ENCODE measurements around the gene MYF6. TPM values are rescaled to one million over a fixed set of nuclear protein-coding genes. Genes with fewer than 3 reads are reported as not detected.

MYF6 gene
- total and polyA plus RNA-seq, 4 donors: not detected

GRCh38 chr12:80679346-80680131 is 27.9 kb upstream of the MYF6 start:
- no peaks in the 10 kb centered on the region for H3K4me1 ChIP-seq (ENCODE audit: control insufficient read depth in 5 of 5, insufficient read depth in 5 of 5, low read length in 5 of 5)
- WGBS, 2 donors: 87 to 93% methylated on average over 3 of the region's 3 CpGs
- H3K4me3 ChIP-seq: no peak overlapping the region
- no peaks in the 10 kb centered on the region for H3K36me3 ChIP-seq (ENCODE audit: control insufficient read depth in 4 of 4, insufficient read depth in 4 of 4, low read length in 4 of 4)
- TF ChIP-seq CTCF (IDR thresholded peaks at IDR 0.05; ENCODE audit: control extremely low read depth, extremely low read depth): no peak
- DNase-seq (no peak), ATAC-seq (ENCODE audit: insufficient read depth, low FRiP score) (no peak)
- H3K9ac ChIP-seq (ENCODE audit: insufficient read depth in 1 of 2, low read length in 2 of 2): no peak overlapping the region
- no peaks in the 10 kb centered on the region for H3K27me3 ChIP-seq (ENCODE audit: control insufficient read depth in 3 of 3, insufficient read depth in 3 of 3, low read length in 2 of 3)
- H3K9me3 ChIP-seq (ENCODE audit: control insufficient read depth in 4 of 4, insufficient read depth in 3 of 4, low read length in 3 of 4): no peaks in the 10 kb centered on the region
- no peak overlapping the region for H3K27ac ChIP-seq (ENCODE audit: low read depth in 1 of 2, low read length in 1 of 2)

- H3K4me3 ChIP-seq: no peak overlapping the region
- 88 to 91% methylated on average over 2 of the region's 2 CpGs for WGBS, 2 donors
Observed at GRCh38 chr12:80681287-80681686, 26.1 kb upstream of the MYF6 start.

GRCh38 chr12:80681786-80682185 is 25.6 kb upstream of the MYF6 start:
- Histone ChIP-seq H3K9me3 (ENCODE audit: control insufficient read depth in 4 of 4, insufficient read depth in 3 of 4, low read length in 3 of 4) (no peaks in the 10 kb centered on the region), H3K4me1 (ENCODE audit: control insufficient read depth in 5 of 5, insufficient read depth in 5 of 5, low read length in 5 of 5) (no peaks in the 10 kb centered on the region), H3K27ac (ENCODE audit: low read depth in 1 of 2, low read length in 1 of 2) (no peak overlapping the region), H3K9ac (ENCODE audit: insufficient read depth in 1 of 2, low read length in 2 of 2) (no peak overlapping the region), H3K4me3 (no peak overlapping the region), H3K27me3 (ENCODE audit: control insufficient read depth in 3 of 3, insufficient read depth in 3 of 3, low read length in 2 of 3) (no peaks in the 10 kb centered on the region), H3K36me3 (ENCODE audit: control insufficient read depth in 4 of 4, insufficient read depth in 4 of 4, low read length in 4 of 4) (no peaks in the 10 kb centered on the region)
- WGBS, 2 donors: 88 to 90% methylated on average over 3 of the region's 3 CpGs
- no peak for ATAC-seq (ENCODE audit: insufficient read depth, low FRiP score)
- TF ChIP-seq CTCF (IDR thresholded peaks at IDR 0.05; ENCODE audit: control extremely low read depth, extremely low read depth): no peak
- no peak for DNase-seq

More at GRCh38 chr12:80681287-80681686, 26.1 kb upstream of the MYF6 start:
- H3K27me3 ChIP-seq (ENCODE audit: control insufficient read depth in 3 of 3, insufficient read depth in 3 of 3, low read length in 2 of 3): no peaks in the 10 kb centered on the region
- DNase-seq: no peak
- no peaks in the 10 kb centered on the region for H3K4me1 ChIP-seq (ENCODE audit: control insufficient read depth in 5 of 5, insufficient read depth in 5 of 5, low read length in 5 of 5)
- no peak for ATAC-seq (ENCODE audit: insufficient read depth, low FRiP score)
- no peak for TF ChIP-seq CTCF (IDR thresholded peaks at IDR 0.05; ENCODE audit: control extremely low read depth, extremely low read depth)
- no peaks in the 10 kb centered on the region for H3K9me3 ChIP-seq (ENCODE audit: control insufficient read depth in 4 of 4, insufficient read depth in 3 of 4, low read length in 3 of 4)
- H3K9ac ChIP-seq (ENCODE audit: insufficient read depth in 1 of 2, low read length in 2 of 2): no peak overlapping the region
- H3K27ac ChIP-seq (ENCODE audit: low read depth in 1 of 2, low read length in 1 of 2): no peak overlapping the region
- H3K36me3 ChIP-seq (ENCODE audit: control insufficient read depth in 4 of 4, insufficient read depth in 4 of 4, low read length in 4 of 4): no peaks in the 10 kb centered on the region
